Ascending aorta (tissue), 2 donors: Measurements from ENCODE around the gene TRIM17. TPM values are rescaled to one million over a fixed set of nuclear protein-coding genes. Genes with fewer than 3 reads are reported as not detected.

Experiments used
- DNase-seq, 2 donors: peaks; one replicate each; pipeline ENCODE4 v3.0.0-alpha.2; 2019; ENCODE audit warnings: low spot score in 2 of 2
- H3K27ac ChIP-seq, 2 donors: fragments of 200-600 bp; sonication (generic); one replicate each; pipeline ENCODE4 v1.5.1; 2016 to 2017; ENCODE audit warnings: mild to moderate bottlenecking in 1 of 2
- H3K27me3 ChIP-seq: fragments of 200-600 bp; sonication (generic); one replicate; pipeline ENCODE4 v1.5.1; 2017
- H3K36me3 ChIP-seq, 2 donors: fragments of 200-600 bp; sonication (generic); one replicate each; pipeline ENCODE4 v1.5.1; 2016
- H3K4me1 ChIP-seq, 2 donors: fragments of 200-600 bp; sonication (generic); one replicate each; pipeline ENCODE4 v1.5.1; 2016 to 2017; ENCODE audit warnings: mild to moderate bottlenecking in 1 of 2
- H3K4me3 ChIP-seq, 2 donors: fragments of 200-600 bp; sonication (generic); one replicate each; pipeline ENCODE4 v1.5.1; 2016 to 2017; ENCODE audit warnings: mild to moderate bottlenecking in 1 of 2
- H3K9me3 ChIP-seq, 2 donors: fragments of 200-600 bp; sonication (generic); one replicate each; pipeline ENCODE4 v1.5.1; 2016
- intact Hi-C: fragments of 100-400 bp; cut with DNase I; formaldehyde crosslinking; loops from one replicate; pipeline ENCODE4 v1.15.1; 2023
- total RNA-seq: library from RNA; depleted of rRNA; stranded (reverse); fragments of >200 nt; gene quantifications from one replicate; pipeline ENCODE4 v1.1.0, GENCODE V29; 2016
- TF ChIP-seq, protein P1 (sequence below), 3 experiments: fragments of 200-600 bp in 2 of 3; fragments of 450-650 bp in 1 of 3; sonication (generic) in 2 of 3; IDR thresholded peaks; one replicate each; pipeline ENCODE4 v1.5.1; 2016 to 2019; ENCODE audit warnings: antibody characterized with exemption in 3 of 3, mild to moderate bottlenecking in 1 of 3, moderate library complexity in 1 of 3

Gene TRIM17
- total RNA-seq, 1 donor from 2014 or later = not detected

DNA sequence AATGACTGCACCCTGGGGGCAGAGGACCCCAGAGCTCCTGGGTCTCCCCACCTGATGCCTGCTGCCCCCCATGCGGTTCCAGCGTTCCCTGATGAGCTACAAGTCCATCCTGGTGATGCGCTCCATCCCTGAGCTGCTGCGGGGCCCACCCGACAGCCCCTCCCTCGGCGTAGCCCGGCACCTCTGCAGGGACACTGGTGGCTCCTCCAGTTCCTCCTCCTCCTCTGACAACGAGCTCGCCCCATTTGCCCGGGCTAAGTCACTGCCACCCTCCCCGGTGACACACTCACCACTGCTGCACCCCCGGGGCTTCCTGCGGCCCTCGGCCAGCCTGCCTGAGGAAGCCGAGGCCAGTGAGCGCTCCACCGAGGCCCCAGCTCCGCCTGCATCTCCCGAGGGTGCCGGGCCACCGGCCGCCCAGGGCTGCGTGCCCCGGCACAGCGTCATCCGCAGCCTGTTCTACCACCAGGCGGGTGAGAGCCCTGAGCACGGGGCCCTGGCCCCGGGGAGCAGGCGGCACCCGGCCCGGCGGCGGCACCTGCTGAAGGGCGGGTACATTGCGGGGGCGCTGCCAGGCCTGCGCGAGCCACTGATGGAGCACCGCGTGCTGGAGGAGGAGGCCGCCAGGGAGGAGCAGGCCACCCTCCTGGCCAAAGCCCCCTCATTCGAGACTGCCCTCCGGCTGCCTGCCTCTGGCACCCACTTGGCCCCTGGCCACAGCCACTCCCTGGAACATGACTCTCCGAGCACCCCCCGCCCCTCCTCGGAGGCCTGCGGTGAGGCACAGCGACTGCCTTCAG lies 45.5 kb downstream of the TRIM17 start:
- DNase-seq = no peak
- intact Hi-C loops = no loop called here
- H3K4me3 ChIP-seq = no peak overlapping the region
- H3K27me3 ChIP-seq = no peaks in the 10 kb centered on the region
- no peaks in the 10 kb centered on the region for H3K9me3 ChIP-seq
- no peak overlapping the region for H3K27ac ChIP-seq
- TF ChIP-seq, protein P1, sequence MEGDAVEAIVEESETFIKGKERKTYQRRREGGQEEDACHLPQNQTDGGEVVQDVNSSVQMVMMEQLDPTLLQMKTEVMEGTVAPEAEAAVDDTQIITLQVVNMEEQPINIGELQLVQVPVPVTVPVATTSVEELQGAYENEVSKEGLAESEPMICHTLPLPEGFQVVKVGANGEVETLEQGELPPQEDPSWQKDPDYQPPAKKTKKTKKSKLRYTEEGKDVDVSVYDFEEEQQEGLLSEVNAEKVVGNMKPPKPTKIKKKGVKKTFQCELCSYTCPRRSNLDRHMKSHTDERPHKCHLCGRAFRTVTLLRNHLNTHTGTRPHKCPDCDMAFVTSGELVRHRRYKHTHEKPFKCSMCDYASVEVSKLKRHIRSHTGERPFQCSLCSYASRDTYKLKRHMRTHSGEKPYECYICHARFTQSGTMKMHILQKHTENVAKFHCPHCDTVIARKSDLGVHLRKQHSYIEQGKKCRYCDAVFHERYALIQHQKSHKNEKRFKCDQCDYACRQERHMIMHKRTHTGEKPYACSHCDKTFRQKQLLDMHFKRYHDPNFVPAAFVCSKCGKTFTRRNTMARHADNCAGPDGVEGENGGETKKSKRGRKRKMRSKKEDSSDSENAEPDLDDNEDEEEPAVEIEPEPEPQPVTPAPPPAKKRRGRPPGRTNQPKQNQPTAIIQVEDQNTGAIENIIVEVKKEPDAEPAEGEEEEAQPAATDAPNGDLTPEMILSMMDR (IDR thresholded peaks at IDR 0.05) = no peak
- no peaks in the 10 kb centered on the region for H3K36me3 ChIP-seq
- H3K4me1 ChIP-seq = peaks cover 0 to 6% of the 10 kb centered on the region in 2 donors

DNA sequence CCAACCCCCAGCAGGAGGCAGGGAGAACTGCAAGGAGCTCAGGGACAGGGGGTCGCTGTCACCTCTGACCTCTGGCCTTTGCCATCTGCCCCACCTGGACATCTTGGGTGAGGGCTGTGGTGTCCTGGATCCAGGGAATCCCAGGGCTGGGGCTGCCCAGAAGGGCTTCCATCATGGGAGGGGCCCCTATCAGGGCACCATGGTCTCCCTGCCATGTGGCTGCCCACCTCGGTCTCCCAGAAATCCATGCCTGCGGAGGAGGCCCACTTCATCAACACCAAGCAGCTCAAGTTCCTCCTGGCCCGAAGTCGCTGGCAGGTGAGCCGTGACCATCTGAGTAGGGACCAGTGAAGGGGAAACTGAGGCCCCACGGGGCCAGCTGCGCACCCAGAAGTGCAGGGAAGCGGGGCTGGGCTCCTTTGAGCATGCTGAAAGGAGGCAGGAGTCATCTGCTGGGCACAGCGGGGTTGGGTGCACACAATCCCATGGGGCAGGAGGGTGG lies 46.2 kb downstream of the TRIM17 start:
- no peak for DNase-seq
- Histone ChIP-seq H3K27me3 (no peaks in the 10 kb centered on the region), H3K36me3 (no peaks in the 10 kb centered on the region), H3K27ac (no peak overlapping the region), H3K4me1 (peaks cover 0 to 6% of the 10 kb centered on the region in 2 donors), H3K4me3 (no peak overlapping the region), H3K9me3 (no peaks in the 10 kb centered on the region)
- intact Hi-C loops = no loop called here
- TF ChIP-seq, protein P1 (IDR thresholded peaks at IDR 0.05) = no peak

DNA sequence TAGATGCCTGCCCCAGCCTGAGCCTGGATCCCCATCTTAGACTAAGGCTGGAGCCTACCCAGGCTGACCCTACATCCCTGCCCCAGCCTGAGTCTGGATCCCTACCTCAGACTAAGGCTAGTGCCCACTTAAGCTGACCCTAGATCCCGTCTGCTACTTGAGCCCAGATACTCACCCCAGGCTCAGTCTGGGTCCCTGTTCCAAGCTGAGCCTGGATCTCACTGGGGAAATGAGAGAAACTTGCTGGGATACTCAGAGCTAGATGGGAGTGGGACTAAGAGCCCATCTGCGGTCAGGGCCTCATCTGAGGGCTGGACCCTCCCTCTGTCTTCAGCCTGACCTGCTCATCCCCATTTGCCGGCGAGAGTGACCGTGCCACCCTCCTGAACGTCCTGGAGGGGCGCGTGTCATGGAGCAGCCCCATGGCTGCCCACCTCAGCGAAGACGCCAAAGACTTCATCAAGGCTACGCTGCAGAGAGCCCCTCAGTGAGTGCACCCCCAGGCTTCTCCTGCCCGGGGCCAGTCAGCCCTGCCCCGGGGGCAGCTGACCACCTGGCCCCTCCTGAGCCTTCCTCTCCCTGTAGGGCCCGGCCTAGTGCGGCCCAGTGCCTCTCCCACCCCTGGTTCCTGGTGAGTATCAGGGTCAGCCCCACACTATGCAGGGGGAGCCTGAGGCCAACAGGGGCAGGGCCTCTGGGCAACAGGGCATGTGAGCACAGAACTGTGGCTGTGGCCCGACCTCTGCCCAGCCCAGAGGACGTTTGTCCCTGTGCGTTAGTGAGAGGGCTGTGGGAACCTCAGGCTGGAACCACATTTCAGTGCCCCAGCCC lies 46.8 kb downstream of the TRIM17 start:
- Histone ChIP-seq H3K4me1 (peaks cover 0 to 4% of the 10 kb centered on the region in 2 donors), H3K36me3 (no peaks in the 10 kb centered on the region), H3K4me3 (no peak overlapping the region), H3K9me3 (no peaks in the 10 kb centered on the region), H3K27ac (no peak overlapping the region), H3K27me3 (no peaks in the 10 kb centered on the region)
- intact Hi-C loops = no loop called here
- TF ChIP-seq, protein P1 (IDR thresholded peaks at IDR 0.05) = no peak
- no peak for DNase-seq

DNA sequence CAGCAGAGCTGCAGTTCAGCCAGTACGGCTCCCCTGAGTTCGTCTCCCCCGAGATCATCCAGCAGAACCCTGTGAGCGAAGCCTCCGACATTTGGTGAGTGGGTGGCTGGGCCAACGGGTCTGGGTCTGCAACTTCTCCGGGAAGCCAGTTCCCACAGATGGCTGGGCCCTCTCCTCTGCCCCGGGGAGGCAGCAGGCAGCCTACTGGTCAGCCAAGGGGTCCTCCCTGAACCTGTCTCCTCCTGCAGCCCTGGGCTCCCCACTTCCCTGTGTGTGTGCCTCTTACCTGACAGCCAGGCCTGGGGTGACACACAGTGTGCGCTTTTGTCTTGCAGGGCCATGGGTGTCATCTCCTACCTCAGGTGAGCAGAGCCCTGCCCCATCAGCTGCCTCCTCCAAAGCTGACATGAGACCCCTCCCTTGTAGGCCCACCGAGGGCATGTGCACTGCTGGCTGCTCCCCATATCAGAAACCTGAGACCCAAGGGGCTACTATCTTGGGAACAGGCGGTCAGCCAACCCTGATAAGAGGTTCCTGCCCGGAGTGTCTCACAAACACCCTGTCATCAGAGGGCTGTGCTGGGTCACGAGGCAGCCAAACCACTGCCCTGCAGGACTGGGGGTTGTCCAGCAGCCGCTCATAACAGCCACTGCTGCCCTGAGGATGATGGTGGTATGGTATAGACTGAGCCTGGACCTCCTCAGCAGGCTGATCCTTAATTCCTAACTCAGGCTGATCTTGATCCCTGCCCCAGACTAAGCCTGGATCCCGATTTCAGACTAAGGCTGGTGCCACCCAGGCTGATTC lies 47.7 kb downstream of the TRIM17 start:
- no peaks in the 10 kb centered on the region for H3K27me3 ChIP-seq
- H3K4me1 ChIP-seq = no peaks in the 10 kb centered on the region
- no peak overlapping the region for H3K27ac ChIP-seq
- no peak overlapping the region for H3K4me3 ChIP-seq
- H3K9me3 ChIP-seq = no peaks in the 10 kb centered on the region
- no peak for DNase-seq
- TF ChIP-seq, protein P1 (IDR thresholded peaks at IDR 0.05) = no peak
- no peaks in the 10 kb centered on the region for H3K36me3 ChIP-seq
- intact Hi-C loops = no loop called here
